GM12864 (cell line): ENCODE data around the gene DMRTB1.

Source experiments
- DNase-seq: peaks from one replicate; pipeline ENCODE4 v3.0.0-alpha.2; 2011; ENCODE audit warnings: low read depth
- H3K4me3 ChIP-seq: 2 replicates; pipeline ENCODE4 v1.5.1; 2011; ENCODE audit warnings: mild to moderate bottlenecking, low read depth, low read length, control low read depth
- TF ChIP-seq, protein P1 (sequence below): IDR thresholded peaks from 2 replicates; pipeline ENCODE4 v1.5.1; 2011; ENCODE audit warnings: low read depth, mild to moderate bottlenecking, moderate library complexity, low read length, control low read depth, inconsistent platforms; ENCODE audit errors: missing control alignments

DMRTB1 gene

DNA sequence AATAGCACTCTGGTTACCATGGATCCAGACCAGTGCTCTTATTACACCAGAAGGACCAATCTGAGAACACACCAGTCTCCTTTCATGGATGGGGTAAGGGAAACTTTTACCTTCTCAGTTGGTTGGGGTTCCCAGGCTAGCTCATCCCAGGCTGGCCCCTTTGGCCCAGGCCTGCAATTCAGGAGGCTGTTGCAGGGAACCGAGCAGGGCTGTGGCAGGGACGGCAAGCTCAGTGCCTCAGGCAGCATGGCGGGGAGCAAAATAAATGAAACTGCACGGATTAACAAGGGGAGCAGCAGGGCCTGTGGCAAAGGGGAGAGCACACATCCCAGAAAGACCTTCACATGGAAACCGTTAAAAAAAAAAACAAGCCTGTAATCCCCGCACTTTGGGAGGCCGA lies 57.0 kb downstream of the DMRTB1 start:
- H3K4me3 ChIP-seq, result no peak overlapping the region
- TF ChIP-seq, protein P1, sequence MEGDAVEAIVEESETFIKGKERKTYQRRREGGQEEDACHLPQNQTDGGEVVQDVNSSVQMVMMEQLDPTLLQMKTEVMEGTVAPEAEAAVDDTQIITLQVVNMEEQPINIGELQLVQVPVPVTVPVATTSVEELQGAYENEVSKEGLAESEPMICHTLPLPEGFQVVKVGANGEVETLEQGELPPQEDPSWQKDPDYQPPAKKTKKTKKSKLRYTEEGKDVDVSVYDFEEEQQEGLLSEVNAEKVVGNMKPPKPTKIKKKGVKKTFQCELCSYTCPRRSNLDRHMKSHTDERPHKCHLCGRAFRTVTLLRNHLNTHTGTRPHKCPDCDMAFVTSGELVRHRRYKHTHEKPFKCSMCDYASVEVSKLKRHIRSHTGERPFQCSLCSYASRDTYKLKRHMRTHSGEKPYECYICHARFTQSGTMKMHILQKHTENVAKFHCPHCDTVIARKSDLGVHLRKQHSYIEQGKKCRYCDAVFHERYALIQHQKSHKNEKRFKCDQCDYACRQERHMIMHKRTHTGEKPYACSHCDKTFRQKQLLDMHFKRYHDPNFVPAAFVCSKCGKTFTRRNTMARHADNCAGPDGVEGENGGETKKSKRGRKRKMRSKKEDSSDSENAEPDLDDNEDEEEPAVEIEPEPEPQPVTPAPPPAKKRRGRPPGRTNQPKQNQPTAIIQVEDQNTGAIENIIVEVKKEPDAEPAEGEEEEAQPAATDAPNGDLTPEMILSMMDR, result no peak
- no peak for DNase-seq
